ENCODE data around the gene XPO5. TPM values are rescaled to one million over a fixed set of nuclear protein-coding genes. Genes with fewer than 3 reads are reported as not detected.
A peak's percentile ranks its signal among the peaks of the same experiment; 100 is the strongest.
"Not testable (repeated sequence)": the region's sequence is repeated elsewhere in the genome, so short reads cannot be mapped to it uniquely, and the experiment has no call there.

Gene XPO5
- total RNA-seq, 1 donor from 2014 or later: 47.9 TPM

DNA sequence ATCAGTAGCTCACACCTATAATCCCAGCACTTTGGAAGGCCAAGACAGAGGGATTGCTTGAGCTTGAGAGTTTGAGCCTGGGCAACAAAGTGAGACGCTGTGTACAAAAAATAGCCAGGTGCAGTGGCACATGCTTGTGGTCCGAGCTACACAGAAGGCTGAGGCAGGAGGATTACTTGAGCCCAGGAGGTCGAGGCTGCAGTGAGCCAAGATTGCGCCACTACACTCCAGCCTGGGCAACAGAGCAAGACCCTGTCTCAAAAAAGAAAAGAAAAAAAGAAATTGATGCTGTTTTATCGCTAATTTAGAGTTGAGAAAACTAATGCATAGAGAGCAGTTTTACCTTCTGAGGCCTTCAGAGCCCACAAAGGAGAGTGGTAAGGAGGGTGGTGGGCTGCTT lies 77.5 kb downstream of the XPO5 start:
- DNase-seq (ENCODE audit: low spot score): not testable (repeated sequence)

DNA sequence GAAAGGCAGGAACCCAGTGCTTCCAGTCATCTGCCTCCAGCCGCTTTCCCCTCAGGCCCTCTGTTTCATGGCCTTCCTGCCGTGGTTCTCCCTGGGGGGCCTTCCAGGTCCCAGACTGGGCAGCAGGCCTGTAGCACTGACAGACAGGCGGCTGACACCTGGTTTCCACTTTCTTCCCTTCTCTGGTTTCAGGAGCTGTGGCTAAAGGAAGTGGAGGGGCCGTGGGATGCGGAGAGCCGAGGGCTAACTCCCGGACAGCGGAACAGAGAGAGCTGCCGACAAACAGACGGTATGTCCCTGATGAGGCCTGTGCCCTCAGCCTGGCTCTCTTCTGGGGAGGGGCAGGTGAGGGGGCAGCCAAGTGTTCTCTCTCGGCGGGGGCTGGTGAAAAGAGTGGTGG lies 78.1 kb downstream of the XPO5 start:
- DNase-seq (ENCODE audit: low spot score): no peak

DNA sequence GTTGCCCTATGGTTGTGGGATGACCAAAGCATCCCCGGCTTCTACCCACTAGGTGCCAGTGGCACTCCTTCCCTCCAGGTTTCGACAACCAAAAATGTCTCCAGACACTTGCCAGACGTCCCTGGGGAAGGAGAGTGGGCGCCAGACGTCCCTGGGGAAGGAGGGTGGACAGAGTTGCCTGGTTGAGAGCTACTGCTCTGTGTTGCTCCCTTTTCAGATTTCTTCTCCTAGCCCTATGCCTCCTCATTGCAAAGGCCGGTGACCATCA lies 78.8 kb downstream of the XPO5 start:
- no peak for DNase-seq (ENCODE audit: low spot score)

DNA sequence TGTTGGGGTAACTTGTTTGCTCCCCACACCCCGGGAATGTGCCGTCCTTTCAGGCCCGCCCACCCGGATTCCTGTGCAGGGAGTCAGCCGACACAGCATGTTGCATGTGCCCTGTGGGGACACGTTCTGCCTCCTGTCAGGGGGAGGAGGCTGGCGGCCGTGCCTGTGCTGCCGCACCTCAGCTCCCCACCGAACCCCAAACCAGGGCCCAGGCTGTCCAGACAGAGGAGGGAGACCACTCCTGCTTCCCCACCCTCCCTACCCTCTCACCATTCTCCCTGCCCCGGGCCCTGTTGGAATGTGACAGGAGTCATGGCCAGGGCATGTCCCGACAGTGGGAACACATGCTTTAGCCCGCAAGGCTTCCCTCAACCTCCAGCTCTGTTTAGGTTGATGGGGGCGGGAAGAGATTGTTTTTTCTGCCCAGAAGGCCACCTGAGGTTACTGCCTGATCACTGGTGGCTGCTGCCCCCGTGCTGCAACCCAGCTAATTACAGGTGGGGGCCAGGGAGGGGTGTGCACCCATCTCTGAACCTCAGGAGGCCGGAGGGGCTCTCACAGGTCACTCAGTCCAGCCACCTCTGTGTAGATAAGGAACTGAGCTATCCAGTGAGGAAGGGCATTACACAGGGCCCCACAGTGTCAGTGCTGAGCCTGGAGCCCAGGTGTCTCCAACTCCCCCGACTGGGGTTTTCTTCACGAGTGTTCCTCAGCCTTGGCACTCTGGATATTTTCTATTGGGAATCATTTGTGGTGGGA lies 79.3 kb downstream of the XPO5 start:
- DNase-seq (ENCODE audit: low spot score): peak; percentile 70

DNA sequence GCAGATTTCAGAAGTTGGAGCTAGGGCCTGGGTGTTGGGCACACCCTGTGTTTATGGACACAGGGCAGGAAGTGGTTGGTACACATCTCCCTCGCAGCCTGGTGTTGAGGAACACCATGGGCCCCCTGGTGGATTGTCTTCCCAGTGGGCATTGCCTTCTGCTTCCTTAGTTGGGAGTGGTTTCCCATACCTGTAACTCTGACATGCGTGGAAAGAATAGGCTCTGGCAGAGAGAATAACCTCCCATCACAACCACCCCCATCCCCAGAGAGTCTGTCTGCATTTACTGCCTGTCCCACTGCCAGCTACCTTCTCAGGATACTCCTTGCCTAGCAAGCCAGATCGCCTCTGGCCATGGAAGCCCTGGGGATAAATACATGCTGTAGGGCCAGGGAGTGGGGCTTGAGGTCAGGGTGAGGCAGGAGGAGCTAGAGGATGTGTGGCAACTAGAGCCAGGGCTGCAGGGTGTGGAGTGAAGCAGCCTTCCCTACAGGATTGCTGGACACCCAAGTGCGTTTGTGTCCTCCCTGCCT lies 80.4 kb downstream of the XPO5 start:
- no peak for DNase-seq (ENCODE audit: low spot score)

DNA sequence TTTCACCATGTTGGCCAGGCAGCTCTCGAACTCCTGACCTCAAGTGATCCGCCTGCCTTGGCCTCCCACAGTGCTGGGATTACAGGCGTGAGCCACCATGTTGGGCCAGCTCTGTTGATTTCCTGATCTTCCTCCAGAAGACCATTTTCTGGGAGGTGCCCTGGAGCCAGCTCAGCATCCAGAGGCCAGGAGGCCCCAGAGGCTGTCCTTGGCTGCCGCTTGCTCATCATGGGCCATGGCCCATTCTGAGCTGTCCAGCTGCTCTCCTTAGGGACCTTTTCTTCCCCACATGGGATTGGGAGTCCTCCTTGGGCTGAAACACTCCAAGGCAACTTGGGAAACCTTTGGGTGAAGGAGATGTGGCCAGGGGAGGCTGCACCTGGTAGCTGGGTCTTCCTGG lies 81.1 kb downstream of the XPO5 start:
- no peak for DNase-seq (ENCODE audit: low spot score)

DNA sequence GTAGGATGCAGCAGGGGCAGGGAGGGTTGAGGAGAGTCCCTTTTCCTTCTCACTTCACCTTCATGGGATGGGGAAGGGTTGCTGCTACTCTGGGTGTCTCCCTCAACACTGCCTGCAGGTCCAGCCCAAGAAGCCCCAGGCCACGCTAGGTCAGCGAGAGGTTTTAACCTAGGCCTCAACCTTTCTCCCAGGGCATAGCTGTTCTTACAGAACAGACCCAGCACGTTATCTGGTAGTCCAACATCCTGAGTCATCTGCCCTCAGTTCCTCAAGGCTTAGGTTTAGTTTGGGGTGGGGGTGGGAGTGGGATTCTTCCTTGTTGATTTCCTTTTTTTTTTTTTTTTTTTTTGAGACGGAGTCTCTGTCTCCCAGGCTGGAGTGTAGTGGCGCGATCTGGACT lies 81.5 kb downstream of the XPO5 start:
- no peak for DNase-seq (ENCODE audit: low spot score)

DNA sequence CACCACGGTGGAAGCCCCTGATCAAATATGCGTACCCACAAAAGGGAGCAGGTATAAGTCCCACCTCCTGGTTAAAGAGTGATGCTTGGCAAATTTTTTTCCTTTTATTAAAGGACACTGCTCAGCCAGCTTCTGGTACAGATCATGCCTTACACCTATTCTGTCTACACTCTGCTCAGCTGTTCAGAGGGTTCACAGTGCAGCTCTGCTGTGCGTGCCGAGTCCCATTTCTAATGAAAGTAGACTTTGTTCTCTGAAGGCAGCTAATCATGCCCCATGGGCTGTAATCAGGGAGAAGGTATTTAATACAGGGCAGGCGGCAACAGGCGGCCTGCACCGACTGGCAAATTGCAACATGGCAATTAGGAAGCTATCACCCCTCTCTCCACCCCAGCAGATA lies 82.0 kb downstream of the XPO5 start:
- no peak for DNase-seq (ENCODE audit: low spot score)

DNA sequence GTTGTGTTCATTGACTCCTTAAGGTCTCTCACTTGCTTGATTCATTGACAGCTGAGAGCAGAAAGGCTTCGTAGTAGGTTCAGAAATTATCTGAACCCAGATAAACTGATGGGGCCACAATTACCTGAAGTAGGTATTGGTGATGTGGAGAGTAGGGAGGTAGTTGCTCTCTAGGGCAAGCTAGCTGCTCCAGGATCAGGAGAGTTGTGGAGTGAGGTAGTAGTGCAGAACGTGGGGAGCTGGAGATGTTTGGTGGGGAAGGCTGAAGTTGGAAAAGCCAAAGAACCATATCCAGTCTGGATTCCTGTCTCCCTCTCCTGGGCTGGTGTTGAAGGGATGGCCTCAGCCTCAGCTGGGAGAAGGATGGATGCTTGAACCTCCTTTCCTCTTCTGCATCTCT lies 82.6 kb downstream of the XPO5 start:
- no peak for DNase-seq (ENCODE audit: low spot score)

DNA sequence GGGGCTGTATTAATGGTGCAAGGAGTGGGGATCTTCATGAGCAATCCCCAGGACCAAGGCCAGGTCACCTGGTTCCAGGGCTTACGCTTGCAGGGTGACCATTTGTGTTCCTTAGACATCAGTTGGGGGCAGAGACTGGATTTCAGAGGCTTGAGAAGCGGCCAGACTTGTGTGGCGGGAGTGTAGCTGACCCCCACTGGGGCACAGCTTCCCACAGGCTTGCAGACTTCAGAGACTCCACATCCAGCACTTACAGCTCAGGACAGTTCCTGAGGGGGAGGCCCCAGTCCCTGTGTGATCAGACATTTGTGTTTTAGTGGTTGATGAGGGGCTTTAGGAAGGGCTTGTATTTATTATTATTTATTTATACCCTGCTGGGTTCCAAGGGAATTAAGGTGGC lies 83.2 kb downstream of the XPO5 start:
- no peak for DNase-seq (ENCODE audit: low spot score)

DNA sequence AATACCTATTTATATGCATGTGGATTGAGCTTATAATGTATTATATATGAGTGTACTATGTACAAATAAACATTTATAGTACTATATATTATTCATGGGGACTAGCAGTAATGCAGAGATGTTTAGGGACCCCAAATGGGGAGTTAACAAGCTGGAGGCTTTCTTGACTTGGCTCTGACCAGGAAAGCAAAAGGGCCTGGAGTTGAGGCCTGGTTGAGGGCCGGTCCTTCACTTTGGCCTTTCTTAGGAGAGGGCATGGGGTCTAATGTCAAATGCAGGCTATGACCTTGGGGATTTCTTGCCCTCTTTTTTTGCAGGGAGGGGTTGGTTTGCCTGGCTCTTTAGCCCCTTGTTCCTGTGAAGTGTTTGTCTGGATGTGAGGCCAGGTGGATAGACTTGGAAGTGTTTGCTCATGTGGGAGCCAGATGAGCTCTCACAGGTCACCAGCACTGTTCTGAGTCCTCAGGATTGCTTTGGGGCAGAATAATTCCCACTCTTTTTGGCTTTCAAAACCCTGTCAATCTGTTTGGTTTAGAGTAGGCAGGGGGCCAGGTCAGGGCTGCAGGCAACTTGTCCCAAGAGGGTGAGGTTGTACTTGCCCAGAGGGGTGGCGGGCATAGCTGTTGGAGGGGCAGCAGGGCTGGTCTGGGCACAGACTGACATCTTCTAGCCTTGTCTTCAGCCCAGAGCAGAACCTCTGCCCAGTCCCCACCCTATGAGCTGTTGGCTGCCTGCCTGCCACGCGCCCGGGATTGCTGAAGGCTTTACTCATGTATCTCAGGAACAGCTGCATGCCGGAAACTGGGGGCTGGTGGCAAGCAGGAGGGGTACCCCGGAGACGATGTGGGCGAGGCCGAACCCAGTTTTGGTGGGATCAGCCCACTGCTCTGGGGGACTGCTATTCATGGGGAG lies 83.8 kb downstream of the XPO5 start:
- peak; percentile 88 for DNase-seq (ENCODE audit: low spot score)

DNA sequence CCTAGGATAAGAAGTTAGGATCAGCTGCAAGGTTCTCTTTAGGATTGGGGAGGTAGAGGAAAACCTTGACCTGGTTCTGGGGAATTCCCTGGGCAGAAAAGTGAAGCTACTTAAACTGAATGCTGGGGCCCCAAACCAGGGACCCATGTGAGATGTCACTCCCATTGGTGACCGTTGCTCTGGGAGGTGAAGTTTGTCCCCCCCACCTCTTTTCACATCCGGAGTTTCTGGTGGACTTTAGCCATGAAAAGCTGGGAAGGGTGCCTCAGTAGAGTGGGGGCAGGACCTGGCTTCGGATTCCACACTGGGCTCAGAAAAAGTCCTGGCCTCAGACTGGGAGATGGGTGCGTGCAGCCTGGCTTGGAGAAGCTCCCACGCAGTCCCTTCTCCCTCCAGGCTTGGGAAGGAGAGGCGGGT lies 85.3 kb downstream of the XPO5 start:
- no peak for DNase-seq (ENCODE audit: low spot score)

DNA sequence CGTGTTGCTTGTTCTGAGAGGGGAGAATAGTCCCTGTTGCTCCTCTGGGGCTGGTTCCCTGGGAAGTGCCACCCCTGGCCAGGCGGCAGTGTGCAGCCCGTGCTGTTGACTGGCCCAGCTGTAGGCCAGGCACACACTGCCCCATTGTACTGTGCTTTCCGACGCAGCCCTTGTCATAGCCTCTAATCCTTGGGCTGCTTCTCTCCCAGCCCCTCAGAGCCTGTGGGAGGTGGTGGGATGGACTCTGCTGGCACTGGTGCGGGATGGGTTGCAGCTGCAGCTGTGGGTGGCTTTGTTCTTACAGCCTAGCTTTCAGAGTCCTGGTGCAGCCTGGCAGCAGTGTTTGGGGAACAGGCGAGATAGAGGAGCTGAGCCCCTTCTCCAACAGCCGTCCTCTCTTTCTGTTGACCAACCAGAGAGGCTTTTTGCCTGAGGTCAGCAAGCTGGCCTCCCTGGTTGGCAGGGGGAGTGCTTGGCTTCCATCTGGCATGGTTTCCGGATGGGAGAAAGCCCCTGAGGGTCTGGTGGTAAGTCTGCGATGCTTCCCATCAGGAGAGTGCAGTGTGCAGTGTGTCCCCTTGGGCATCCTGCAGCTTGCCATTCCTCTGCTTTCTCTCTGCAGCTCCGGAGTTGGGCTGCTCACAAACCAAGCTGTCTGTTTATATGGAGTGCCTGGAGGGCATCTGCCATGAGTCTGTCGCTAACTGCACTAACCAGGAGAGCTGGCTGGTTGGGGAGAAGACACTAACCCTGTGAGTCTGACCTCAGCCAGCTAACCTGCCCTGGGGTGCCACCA lies 86.4 kb downstream of the XPO5 start:
- no peak for DNase-seq (ENCODE audit: low spot score)

DNA sequence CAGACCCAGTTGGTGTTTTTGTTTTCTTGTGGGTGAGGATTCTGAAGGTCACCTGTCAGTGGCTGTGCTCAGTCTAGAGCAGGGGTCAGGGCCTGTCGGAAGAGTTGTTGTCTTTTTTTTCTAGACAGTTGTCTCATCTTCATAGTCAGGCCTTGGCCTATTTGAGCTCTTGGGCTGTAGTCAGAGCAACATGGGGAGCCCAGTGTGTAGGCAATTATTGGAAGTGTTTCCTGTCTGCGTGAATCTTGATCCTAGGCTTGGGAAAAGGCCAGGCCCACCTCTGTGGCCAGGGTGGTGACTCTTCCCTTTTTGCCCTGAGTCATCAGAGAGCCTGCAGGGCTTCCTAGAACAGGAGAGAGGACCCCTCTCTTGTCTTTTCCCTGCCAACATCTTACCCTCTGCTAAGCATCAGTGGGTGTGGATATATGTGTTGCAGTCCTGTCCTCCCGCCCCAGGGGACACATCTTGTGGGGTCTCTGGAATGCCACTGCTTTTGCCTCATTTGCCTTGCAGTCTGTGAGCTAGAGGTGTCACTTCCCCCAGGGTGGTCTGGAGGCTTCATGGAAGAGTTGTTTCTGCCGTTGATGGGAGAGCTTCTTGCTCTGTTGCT lies 87.1 kb downstream of the XPO5 start:
- no peak for DNase-seq (ENCODE audit: low spot score)

DNA sequence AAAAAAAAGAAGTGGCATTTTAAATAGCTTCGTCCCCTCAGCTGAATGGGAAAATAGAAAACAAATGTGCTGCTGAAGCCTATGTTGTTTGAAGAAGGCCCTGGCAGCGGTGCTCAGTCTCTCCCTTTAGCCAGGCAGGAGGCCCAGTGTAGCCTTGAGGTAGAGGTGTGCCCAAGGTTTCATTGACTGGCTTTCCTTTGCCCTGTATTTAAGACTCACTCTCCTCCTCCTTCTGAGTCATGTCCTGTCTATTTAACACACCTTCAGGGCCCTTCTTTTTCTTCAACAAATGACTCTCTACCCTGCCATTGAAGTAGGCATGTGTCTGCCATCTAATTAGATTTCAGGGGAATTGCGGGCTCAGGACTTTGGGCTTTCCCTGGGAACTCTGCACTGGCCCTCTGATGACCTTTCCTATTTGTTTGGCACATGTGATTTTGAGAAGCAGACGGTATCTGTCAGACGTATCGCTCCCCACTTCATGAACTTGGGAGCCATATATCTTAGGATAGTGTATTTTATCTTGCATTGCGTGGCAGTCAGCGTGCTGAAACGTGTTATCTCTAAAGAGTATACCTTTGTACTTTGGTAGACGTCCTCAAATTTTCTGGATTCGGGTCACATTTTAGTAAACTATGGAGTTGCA lies 94.1 kb downstream of the XPO5 start:
- no peak for DNase-seq (ENCODE audit: low spot score)

DNA sequence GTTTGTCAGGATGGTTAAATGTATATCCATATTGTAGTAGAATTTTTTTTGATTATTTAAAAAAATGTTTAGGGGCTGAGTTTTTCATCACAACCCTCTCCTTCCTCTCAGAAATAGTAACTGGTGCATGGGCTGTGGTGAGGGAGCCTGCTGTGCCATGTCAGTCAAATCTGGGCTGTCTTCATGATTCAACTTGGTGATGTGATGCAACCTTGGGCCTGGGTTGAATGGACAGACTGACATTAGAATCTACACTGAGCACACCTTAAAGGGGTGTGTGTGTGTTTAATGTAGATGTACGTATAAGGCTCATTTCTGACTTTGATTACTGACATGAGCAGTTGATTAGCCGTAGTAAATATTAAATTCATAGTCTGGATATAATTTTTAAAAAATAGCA lies 94.8 kb downstream of the XPO5 start:
- no peak for DNase-seq (ENCODE audit: low spot score)

DNA sequence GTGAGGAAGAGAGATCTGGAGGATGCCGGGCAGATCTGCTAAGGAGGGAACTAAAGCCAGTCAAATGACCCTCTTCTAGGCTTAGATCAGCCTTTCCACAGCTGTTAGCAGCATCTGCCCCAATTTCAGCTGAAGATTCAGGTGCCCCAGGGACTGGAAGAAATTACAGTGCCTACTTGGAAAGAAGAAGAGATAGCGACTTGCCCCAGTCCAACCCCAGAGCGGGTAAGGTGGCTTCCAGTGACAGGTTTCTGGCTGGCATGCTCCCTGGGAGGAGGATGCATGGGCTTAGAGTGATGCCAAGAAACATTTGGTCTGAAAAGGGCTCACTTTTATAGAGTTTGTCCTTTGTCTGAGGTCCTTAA lies 97.8 kb downstream of the XPO5 start:
- no peak for DNase-seq (ENCODE audit: low spot score)

DNA sequence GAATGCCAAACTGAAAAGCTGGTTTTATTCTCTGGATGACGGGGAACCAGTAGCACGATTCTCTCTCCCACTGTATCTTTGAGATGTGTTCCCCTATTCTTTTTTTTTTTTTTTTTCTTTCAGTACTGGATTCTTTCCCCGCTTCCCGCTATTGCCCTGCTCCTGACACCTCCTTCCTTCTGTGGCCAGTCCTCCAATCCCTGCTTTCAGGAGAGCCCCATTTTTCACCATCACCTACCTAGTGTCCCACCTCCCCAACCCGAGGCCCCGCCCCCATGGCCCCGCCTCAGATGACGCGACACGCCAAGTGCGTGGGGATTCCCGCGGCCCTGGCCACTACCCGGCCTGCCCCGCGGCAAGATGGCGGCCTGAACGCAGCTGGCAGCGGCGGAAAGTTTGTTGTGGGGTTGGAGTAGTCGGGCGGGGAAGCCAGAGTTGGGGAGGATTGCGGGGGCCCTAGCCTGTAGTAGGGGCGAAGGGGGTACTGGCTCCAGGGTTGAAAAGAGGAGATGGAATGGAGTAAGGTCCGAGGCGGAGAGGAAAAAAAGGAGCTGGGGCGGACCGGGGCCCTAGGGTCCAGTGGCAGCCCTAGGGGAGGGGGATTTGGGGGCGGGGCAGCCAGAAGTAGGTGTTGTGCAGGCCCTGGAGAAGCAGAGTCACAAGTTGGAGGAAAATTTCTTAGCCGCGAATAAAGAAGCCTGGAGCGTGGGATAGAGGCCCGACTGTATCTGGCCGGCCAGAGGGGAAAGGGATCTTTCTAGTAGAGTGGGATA lies 98.4 kb downstream of the XPO5 start, which contains the start of gene TJAP1:
Gene TJAP1 (plus strand): TSS at position 336 of the 773 bp plus-strand sequence. CDS start 21,432 bp downstream, outside the sequence.
- peak; percentile 96 for DNase-seq (ENCODE audit: low spot score)

DNA sequence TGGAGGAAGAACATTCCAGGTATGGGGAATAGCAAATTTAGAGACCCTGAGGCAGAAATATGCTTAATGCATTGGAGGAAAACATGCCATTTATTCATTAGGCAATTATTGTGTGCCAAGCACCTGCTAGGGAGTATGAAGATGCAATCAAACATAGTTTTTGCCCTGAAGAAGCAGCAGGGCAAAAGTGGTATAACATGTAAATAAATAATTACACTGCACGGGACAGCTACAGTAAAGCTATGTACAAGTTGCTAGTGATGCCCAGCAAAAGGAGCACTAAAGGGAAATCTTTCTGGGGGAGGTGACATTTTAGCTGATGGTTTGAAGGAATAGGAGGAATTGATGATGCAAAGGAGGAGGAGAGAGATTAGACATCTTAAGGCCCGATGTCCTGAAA lies 99.1 kb downstream of the XPO5 start:
- no peak for DNase-seq (ENCODE audit: low spot score)

DNA sequence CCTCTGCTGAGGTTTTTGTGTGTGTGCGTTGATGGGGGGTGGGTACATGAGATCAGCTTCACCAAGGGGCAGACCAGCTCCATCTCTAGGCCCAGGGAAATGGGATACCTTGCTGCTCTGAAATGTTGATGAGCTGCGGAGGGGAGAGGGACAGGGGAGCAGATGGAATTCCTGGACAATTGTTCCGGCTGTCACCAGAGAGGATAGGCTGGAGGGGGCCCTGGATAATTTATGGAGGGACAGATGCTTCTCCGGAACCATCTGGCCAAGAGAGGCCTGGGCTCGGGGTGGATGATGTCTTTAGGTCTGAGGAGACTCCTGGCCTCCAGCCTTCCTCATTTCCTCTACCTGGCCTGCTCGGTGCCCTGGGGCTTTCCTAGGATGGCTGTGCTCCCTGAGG lies 100.3 kb downstream of the XPO5 start:
- DNase-seq (ENCODE audit: low spot score): no peak
